ENCODE data around the gene GPC6.

The GPC6 gene

DNA sequence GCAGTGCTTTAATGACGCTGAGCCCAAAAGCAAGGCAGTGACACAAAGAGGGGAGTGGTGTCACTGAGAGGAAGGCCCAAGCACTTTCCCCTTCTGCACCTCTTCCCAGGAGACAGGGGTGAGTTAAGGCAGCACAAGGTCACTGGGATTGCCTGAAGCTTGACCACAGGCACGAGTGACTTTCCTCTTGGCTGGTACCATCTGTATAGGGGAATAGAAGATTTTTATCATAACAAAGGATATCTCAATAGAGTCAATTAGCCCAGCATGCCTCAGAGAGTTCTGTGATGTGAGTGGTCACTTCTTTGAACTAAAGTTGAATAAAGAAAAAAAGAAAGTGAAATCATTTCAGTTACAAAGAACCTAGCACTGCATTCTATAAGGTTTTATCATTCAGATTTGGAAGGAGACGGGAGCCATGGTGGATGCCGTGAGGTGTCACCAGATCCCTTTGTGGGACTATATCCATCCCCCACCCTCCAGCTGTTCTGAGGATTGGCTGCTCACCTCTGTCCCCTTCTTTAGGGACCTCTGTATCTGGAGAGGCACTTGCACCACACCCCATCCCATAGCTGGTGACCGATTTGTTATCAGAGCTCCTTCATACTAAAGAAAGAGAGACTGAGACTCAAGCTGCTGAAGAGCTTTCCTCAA, 961.7 kb downstream of the GPC6 start:
- Histone ChIP-seq H3F3A (ENCODE audit: insufficient read depth) (no peaks in the 10 kb centered on the region), H3K4me2 (ENCODE audit: low read depth, low read length, poor library complexity, severe bottlenecking) (no peak overlapping the region)

DNA sequence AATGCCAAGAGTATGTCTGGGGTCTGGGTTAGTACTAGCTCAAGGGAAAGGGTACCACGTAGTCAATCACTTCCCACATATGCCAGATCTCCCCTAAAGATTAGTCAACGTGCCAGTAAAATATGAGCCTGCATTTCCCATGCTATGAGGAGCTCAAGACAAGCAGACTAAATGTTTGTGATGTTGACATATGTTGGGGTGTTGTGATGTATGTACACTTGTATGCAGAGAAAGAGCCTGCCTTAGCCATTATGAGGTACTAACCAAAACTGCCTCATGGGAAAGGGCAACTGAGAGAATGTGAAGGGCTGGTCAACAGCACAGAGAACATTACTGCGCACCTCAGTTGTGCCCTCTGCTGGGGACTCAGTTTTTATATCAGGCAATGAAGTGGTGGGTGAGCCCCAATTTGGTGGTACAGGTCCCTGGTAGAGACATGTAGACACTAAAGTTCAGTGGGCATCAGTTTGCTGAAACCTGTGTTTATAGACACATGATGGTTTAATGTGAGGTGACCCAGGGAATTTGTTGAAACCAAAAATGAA, 965.9 kb downstream of the GPC6 start:
- Histone ChIP-seq H3K79me2 (ENCODE audit: insufficient read depth, low read length) (no peaks in the 10 kb centered on the region), H3K4me2 (ENCODE audit: low read depth, low read length, poor library complexity, severe bottlenecking) (no peak overlapping the region), H3F3A (ENCODE audit: insufficient read depth) (no peaks in the 10 kb centered on the region), H3K36me3 (ENCODE audit: low read length) (no peaks in the 10 kb centered on the region), H3K27me3 (ENCODE audit: low read length) (no peaks in the 10 kb centered on the region), H4K20me1 (ENCODE audit: low read depth, low read length) (no peaks in the 10 kb centered on the region), H3K4me3 (ENCODE audit: insufficient read depth, low read length, poor library complexity, severe bottlenecking) (no peak overlapping the region), H3K9ac (ENCODE audit: low read length) (no peak overlapping the region), H3K9me3 (ENCODE audit: insufficient read depth, low read length) (no peaks in the 10 kb centered on the region), H2AFZ (ENCODE audit: low read depth, low read length, severe bottlenecking) (no peak overlapping the region), H3K9me2 (replicated peaks; ENCODE audit: insufficient read depth, low read length) (no peaks in the 10 kb centered on the region), H3K27ac (ENCODE audit: low read depth, low read length) (no peak overlapping the region)
- TF ChIP-seq, protein P1, sequence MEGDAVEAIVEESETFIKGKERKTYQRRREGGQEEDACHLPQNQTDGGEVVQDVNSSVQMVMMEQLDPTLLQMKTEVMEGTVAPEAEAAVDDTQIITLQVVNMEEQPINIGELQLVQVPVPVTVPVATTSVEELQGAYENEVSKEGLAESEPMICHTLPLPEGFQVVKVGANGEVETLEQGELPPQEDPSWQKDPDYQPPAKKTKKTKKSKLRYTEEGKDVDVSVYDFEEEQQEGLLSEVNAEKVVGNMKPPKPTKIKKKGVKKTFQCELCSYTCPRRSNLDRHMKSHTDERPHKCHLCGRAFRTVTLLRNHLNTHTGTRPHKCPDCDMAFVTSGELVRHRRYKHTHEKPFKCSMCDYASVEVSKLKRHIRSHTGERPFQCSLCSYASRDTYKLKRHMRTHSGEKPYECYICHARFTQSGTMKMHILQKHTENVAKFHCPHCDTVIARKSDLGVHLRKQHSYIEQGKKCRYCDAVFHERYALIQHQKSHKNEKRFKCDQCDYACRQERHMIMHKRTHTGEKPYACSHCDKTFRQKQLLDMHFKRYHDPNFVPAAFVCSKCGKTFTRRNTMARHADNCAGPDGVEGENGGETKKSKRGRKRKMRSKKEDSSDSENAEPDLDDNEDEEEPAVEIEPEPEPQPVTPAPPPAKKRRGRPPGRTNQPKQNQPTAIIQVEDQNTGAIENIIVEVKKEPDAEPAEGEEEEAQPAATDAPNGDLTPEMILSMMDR (IDR thresholded peaks at IDR 0.05; ENCODE audit: insufficient read depth, low read length, poor library complexity, severe bottlenecking): no peak

More for the DNA sequence above, 961.7 kb downstream of the GPC6 start:
- H3K4me3 ChIP-seq (ENCODE audit: insufficient read depth, low read length, poor library complexity, severe bottlenecking): no peak overlapping the region
- no peak overlapping the region for H2AFZ ChIP-seq (ENCODE audit: low read depth, low read length, severe bottlenecking)
- H3K27me3 ChIP-seq (ENCODE audit: low read length): no peaks in the 10 kb centered on the region
- H3K36me3 ChIP-seq (ENCODE audit: low read length): no peaks in the 10 kb centered on the region
- H3K27ac ChIP-seq (ENCODE audit: low read depth, low read length): no peak overlapping the region
- no peaks in the 10 kb centered on the region for H3K9me2 ChIP-seq (replicated peaks; ENCODE audit: insufficient read depth, low read length)
- no peak overlapping the region for H3K9ac ChIP-seq (ENCODE audit: low read length)
- H4K20me1 ChIP-seq (ENCODE audit: low read depth, low read length): no peaks in the 10 kb centered on the region
- no peaks in the 10 kb centered on the region for H3K79me2 ChIP-seq (ENCODE audit: insufficient read depth, low read length)
- no peaks in the 10 kb centered on the region for H3K9me3 ChIP-seq (ENCODE audit: insufficient read depth, low read length)
- TF ChIP-seq, protein P1 (IDR thresholded peaks at IDR 0.05; ENCODE audit: insufficient read depth, low read length, poor library complexity, severe bottlenecking): no peak
- TF ChIP-seq EZH2phosphoT487 (conservative IDR thresholded peaks at IDR 0.05; ENCODE audit: low read length): no peak

GRCh38 chr13:94195715-94196114, 969.1 kb downstream of the GPC6 start:
- Histone ChIP-seq H3K79me2 (ENCODE audit: insufficient read depth, low read length) (no peaks in the 10 kb centered on the region), H3K9me2 (replicated peaks; ENCODE audit: insufficient read depth, low read length) (no peaks in the 10 kb centered on the region), H3K4me2 (ENCODE audit: low read depth, low read length, poor library complexity, severe bottlenecking) (no peak overlapping the region), H3K36me3 (ENCODE audit: low read length) (no peaks in the 10 kb centered on the region), H3K27me3 (ENCODE audit: low read length) (no peaks in the 10 kb centered on the region), H2AFZ (ENCODE audit: low read depth, low read length, severe bottlenecking) (no peak overlapping the region), H3K9ac (ENCODE audit: low read length) (no peak overlapping the region), H3K9me3 (ENCODE audit: insufficient read depth, low read length) (no peaks in the 10 kb centered on the region), H3K27ac (ENCODE audit: low read depth, low read length) (no peak overlapping the region), H3K4me3 (ENCODE audit: insufficient read depth, low read length, poor library complexity, severe bottlenecking) (no peak overlapping the region), H4K20me1 (ENCODE audit: low read depth, low read length) (no peaks in the 10 kb centered on the region), H3F3A (ENCODE audit: insufficient read depth) (no peaks in the 10 kb centered on the region)
- TF ChIP-seq, protein P1 (IDR thresholded peaks at IDR 0.05; ENCODE audit: insufficient read depth, low read length, poor library complexity, severe bottlenecking): no peak
- no peak for TF ChIP-seq EZH2phosphoT487 (conservative IDR thresholded peaks at IDR 0.05; ENCODE audit: low read length)
